ENCODE results near the gene LCLAT1.
"Not testable (repeated sequence)": the region's sequence is repeated elsewhere in the genome, so short reads cannot be mapped to it uniquely, and the experiment has no call there.

The LCLAT1 gene

GRCh38 chr2:30456106-30456505, 9.1 kb downstream of the LCLAT1 start:
- DNase-seq: no peak

GRCh38 chr2:30456579-30456978, 9.5 kb downstream of the LCLAT1 start:
- DNase-seq: no peak

- no peak for DNase-seq
Measured at GRCh38 chr2:30457296-30457695, 10.2 kb downstream of the LCLAT1 start.

GRCh38 chr2:30459140-30459539, 12.1 kb downstream of the LCLAT1 start:
- no peak for DNase-seq

GRCh38 chr2:30462131-30462857, 15.2 kb downstream of the LCLAT1 start:
- DNase-seq: no peak

- no peak for DNase-seq
Measured at GRCh38 chr2:30463535-30463934, 16.5 kb downstream of the LCLAT1 start.

GRCh38 chr2:30464544-30465170, 17.6 kb downstream of the LCLAT1 start:
- no peak for DNase-seq

- DNase-seq: no peak
Measured at GRCh38 chr2:30465171-30465545, 18.1 kb downstream of the LCLAT1 start.

GRCh38 chr2:30466216-30466615, 19.2 kb downstream of the LCLAT1 start:
- no peak for DNase-seq

- DNase-seq: not testable (repeated sequence)
Measured at GRCh38 chr2:30467062-30467826, 20.2 kb downstream of the LCLAT1 start.

- no peak for DNase-seq
Measured at GRCh38 chr2:30470426-30470825, 23.4 kb downstream of the LCLAT1 start.

- DNase-seq: no peak
Measured at GRCh38 chr2:30472326-30472725, 25.3 kb downstream of the LCLAT1 start.

- DNase-seq: no peak
Measured at GRCh38 chr2:30475542-30475941, 28.5 kb downstream of the LCLAT1 start.

GRCh38 chr2:30476636-30477035, 29.6 kb downstream of the LCLAT1 start:
- no peak for DNase-seq

- no peak for DNase-seq
Measured at GRCh38 chr2:30480703-30481322, 33.8 kb downstream of the LCLAT1 start.

GRCh38 chr2:30481323-30481800, 34.3 kb downstream of the LCLAT1 start:
- DNase-seq: no peak

- DNase-seq: no peak
Measured at GRCh38 chr2:30482011-30482410, 35.0 kb downstream of the LCLAT1 start.

- no peak for DNase-seq
Measured at GRCh38 chr2:30484145-30484544, 37.1 kb downstream of the LCLAT1 start.

- DNase-seq: no peak
Measured at GRCh38 chr2:30484995-30485394, 37.9 kb downstream of the LCLAT1 start.

- DNase-seq: no peak
Measured at GRCh38 chr2:30486655-30487054, 39.6 kb downstream of the LCLAT1 start.

GRCh38 chr2:30487603-30488002, 40.6 kb downstream of the LCLAT1 start:
- no peak for DNase-seq

- no peak for DNase-seq
Measured at GRCh38 chr2:30488012-30488659, 41.1 kb downstream of the LCLAT1 start.

- DNase-seq: no peak
Measured at GRCh38 chr2:30491225-30491624, 44.2 kb downstream of the LCLAT1 start.

Data from effector CD8-positive, alpha-beta T cell (primary cell).